HEK293 (cell line): ENCODE measurements around the gene LYZ.

Experiments
- CTCF ChIP-seq: fragments of 450-650 bp; formaldehyde crosslinking; IDR thresholded peaks from 2 replicates; pipeline ENCODE4 v1.5.1; 2016; ENCODE audit warnings: missing biosample characterization, missing genetic modification characterization
- ZFP3 ChIP-seq: fragments of 450-650 bp; formaldehyde crosslinking; IDR thresholded peaks from 2 replicates; pipeline ENCODE4 v1.5.1; 2016; ENCODE audit warnings: low read depth, missing biosample characterization, missing genetic modification characterization
- ZNF138 ChIP-seq: fragments of 450-650 bp; formaldehyde crosslinking; IDR thresholded peaks from 2 replicates; pipeline ENCODE4 v1.5.1; 2016; ENCODE audit warnings: missing biosample characterization, missing genetic modification characterization, borderline replicate concordance
- ZNF239 ChIP-seq: fragments of 450-650 bp; formaldehyde crosslinking; IDR thresholded peaks from 2 replicates; pipeline ENCODE4 v1.5.1; 2016; ENCODE audit warnings: missing biosample characterization, missing genetic modification characterization
- ZNF664 ChIP-seq: fragments of 450-650 bp; formaldehyde crosslinking; IDR thresholded peaks from 2 replicates; pipeline ENCODE4 v1.5.1; 2016; ENCODE audit warnings: missing biosample characterization, missing genetic modification characterization
- ZNF701 ChIP-seq: fragments of 450-650 bp; formaldehyde crosslinking; IDR thresholded peaks from 2 replicates; pipeline ENCODE4 v1.5.1; 2016; ENCODE audit warnings: missing biosample characterization, missing genetic modification characterization
- ZNF792 ChIP-seq: fragments of 450-650 bp; formaldehyde crosslinking; IDR thresholded peaks from 2 replicates; pipeline ENCODE4 v1.5.1; 2016; ENCODE audit warnings: missing biosample characterization, missing genetic modification characterization
- TF ChIP-seq, protein P1 (sequence below): fragments of 450-650 bp; formaldehyde crosslinking; IDR thresholded peaks from 2 replicates; pipeline ENCODE4 v1.5.1; 2017; ENCODE audit warnings: missing biosample characterization, mild to moderate bottlenecking, missing genetic modification characterization, moderate library complexity

- TF ChIP-seq CTCF (tag by site-specific recombination) (no peak), ZNF239 (tag by site-specific recombination) (no peak), ZNF792 (tag by site-specific recombination) (no peak), ZNF664 (tag by site-specific recombination) (no peak), ZNF138 (tag by site-specific recombination) (no peak), ZNF701 (tag by site-specific recombination) (no peak), ZFP3 (tag by site-specific recombination) (no peak)
- TF ChIP-seq, protein P1, sequence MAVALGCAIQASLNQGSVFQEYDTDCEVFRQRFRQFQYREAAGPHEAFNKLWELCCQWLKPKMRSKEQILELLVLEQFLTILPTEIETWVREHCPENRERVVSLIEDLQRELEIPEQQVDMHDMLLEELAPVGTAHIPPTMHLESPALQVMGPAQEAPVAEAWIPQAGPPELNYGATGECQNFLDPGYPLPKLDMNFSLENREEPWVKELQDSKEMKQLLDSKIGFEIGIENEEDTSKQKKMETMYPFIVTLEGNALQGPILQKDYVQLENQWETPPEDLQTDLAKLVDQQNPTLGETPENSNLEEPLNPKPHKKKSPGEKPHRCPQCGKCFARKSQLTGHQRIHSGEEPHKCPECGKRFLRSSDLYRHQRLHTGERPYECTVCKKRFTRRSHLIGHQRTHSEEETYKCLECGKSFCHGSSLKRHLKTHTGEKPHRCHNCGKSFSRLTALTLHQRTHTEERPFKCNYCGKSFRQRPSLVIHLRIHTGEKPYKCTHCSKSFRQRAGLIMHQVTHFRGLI (tag by site-specific recombination), result no peak; the same call in 1 of the 2 replicates
Observed at GRCh38 chr12:69360348-69360672, 12.1 kb downstream of the LYZ start.
